ENCODE results near the gene RBMY1E.
"Not testable (repeated sequence)": the region's sequence is repeated elsewhere in the genome, so short reads cannot be mapped to it uniquely, and the experiment has no call there.

RBMY1E gene

GRCh38 chrY:21917932-21918331 lies at the start of gene RBMY1E:
TSS of gene RBMY1E (minus strand) at chrY:21918032. CDS start at chrY:21916054, 1,978 bp downstream.
- not testable (repeated sequence) for TF ChIP-seq REST (IDR thresholded peaks at IDR 0.05; ENCODE audit: low read depth); TAF1 (IDR thresholded peaks at IDR 0.05; ENCODE audit: low read depth); EP300 (IDR thresholded peaks at IDR 0.05; ENCODE audit: borderline replicate concordance)

GRCh38 chrY:21894426-21894825 lies 23.4 kb downstream of the RBMY1E start, which contains the start of gene RBMY1D:
TSS of gene RBMY1D (minus strand) at chrY:21894526. CDS start at chrY:21892513, 2,013 bp downstream.
- TF ChIP-seq NFIC (IDR thresholded peaks at IDR 0.05); EP300 (IDR thresholded peaks at IDR 0.05; ENCODE audit: borderline replicate concordance); CEBPB (IDR thresholded peaks at IDR 0.05): not testable (repeated sequence)

Data from Ishikawa (cell line).